ENCODE results near the gene TRPC3.
"Not testable (repeated sequence)": the region's sequence is repeated elsewhere in the genome, so short reads cannot be mapped to it uniquely, and the experiment has no call there.

Gene TRPC3

GRCh38 chr4:121950212-121950679 is 1.6 kb downstream of the TRPC3 start:
- peak; percentile 33 for DNase-seq (ENCODE audit: low read depth, low spot score)

- DNase-seq (ENCODE audit: low read depth, low spot score), result no peak
Observed at GRCh38 chr4:121946644-121947043, 5.2 kb downstream of the TRPC3 start.

GRCh38 chr4:121943941-121944340 is 7.9 kb downstream of the TRPC3 start:
- no peak for DNase-seq (ENCODE audit: low read depth, low spot score)

- no peak for DNase-seq (ENCODE audit: low read depth, low spot score)
Observed at GRCh38 chr4:121939690-121940089, 12.2 kb downstream of the TRPC3 start.

GRCh38 chr4:121938282-121939092 is 13.4 kb downstream of the TRPC3 start:
- no peak for DNase-seq (ENCODE audit: low read depth, low spot score)

- DNase-seq (ENCODE audit: low read depth, low spot score), result no peak
Observed at GRCh38 chr4:121936101-121936500, 15.8 kb downstream of the TRPC3 start.

- no peak for DNase-seq (ENCODE audit: low read depth, low spot score)
Observed at GRCh38 chr4:121934635-121935034, 17.2 kb downstream of the TRPC3 start.

GRCh38 chr4:121932212-121932974 is 19.5 kb downstream of the TRPC3 start:
- DNase-seq (ENCODE audit: low read depth, low spot score), result no peak

- no peak for DNase-seq (ENCODE audit: low read depth, low spot score)
Observed at GRCh38 chr4:121930304-121930703, 21.6 kb downstream of the TRPC3 start.

GRCh38 chr4:121927948-121928347 is 23.9 kb downstream of the TRPC3 start:
- DNase-seq (ENCODE audit: low read depth, low spot score), result no peak

GRCh38 chr4:121926490-121926889 is 25.4 kb downstream of the TRPC3 start:
- not testable (repeated sequence) for DNase-seq (ENCODE audit: low read depth, low spot score)

- DNase-seq (ENCODE audit: low read depth, low spot score), result no peak
Observed at GRCh38 chr4:121923306-121923705, 28.6 kb downstream of the TRPC3 start.

- DNase-seq (ENCODE audit: low read depth, low spot score), result no peak
Observed at GRCh38 chr4:121913667-121914066, 38.2 kb downstream of the TRPC3 start.

- no peak for DNase-seq (ENCODE audit: low read depth, low spot score)
Observed at GRCh38 chr4:121908346-121908745, 43.5 kb downstream of the TRPC3 start.

- DNase-seq (ENCODE audit: low read depth, low spot score), result peak; percentile 29
Observed at GRCh38 chr4:121900132-121900983, 51.5 kb downstream of the TRPC3 start.

- DNase-seq (ENCODE audit: low read depth, low spot score), result no peak
Observed at GRCh38 chr4:121898150-121898549, 53.7 kb downstream of the TRPC3 start.

GRCh38 chr4:121888134-121888533 is 63.7 kb downstream of the TRPC3 start:
- no peak for DNase-seq (ENCODE audit: low read depth, low spot score)

GRCh38 chr4:121885115-121885514 is 66.7 kb downstream of the TRPC3 start:
- DNase-seq (ENCODE audit: low read depth, low spot score), result no peak

GRCh38 chr4:121881158-121881557 is 70.7 kb downstream of the TRPC3 start:
- DNase-seq (ENCODE audit: low read depth, low spot score), result no peak

- DNase-seq (ENCODE audit: low read depth, low spot score), result no peak
Observed at GRCh38 chr4:121879135-121879534, 72.7 kb downstream of the TRPC3 start.

- no peak for DNase-seq (ENCODE audit: low read depth, low spot score)
Observed at GRCh38 chr4:121877041-121877773, 74.7 kb downstream of the TRPC3 start.

Measured in smooth muscle cell of the brain vasculature (primary cell).